Fibroblast of lung (primary cell): Measurements from ENCODE around the gene CNNM3.

Experiments used
- CTCF ChIP-seq, 2 donors: IDR thresholded peaks in 1 of 2; conservative IDR thresholded peaks in 1 of 2; 1 replicate in 1 of 2; 2 replicates in 1 of 2; pipeline ENCODE4 v1.5.1; 2011 to 2012; ENCODE audit warnings: low read length in 2 of 2, control low read depth in 1 of 2, inconsistent platforms in 1 of 2, low read depth in 1 of 2, mild to moderate bottlenecking in 1 of 2
- EZH2 ChIP-seq: IDR thresholded peaks from 2 replicates; pipeline ENCODE4 v1.5.1; 2012; ENCODE audit warnings: low read length, control low read depth, mild to moderate bottlenecking; ENCODE audit errors: missing control alignments

GRCh38 chr2:96859681-96860064 is 43.6 kb downstream of the CNNM3 start:
- TF ChIP-seq EZH2 (no peak), CTCF (conservative IDR thresholded peaks at IDR 0.05 in 1 of 2, IDR thresholded peaks at IDR 0.05 in 1 of 2; ENCODE audit: low read depth in 1 of 2, low read length in 2 of 2) (no peak)
